Measurements from ENCODE around the gene FOSB.
"Not testable (repeated sequence)": the region's sequence is repeated elsewhere in the genome, so short reads cannot be mapped to it uniquely, and the experiment has no call there.

GRCh38 chr19:45510352-45510751 lies 42.6 kb downstream of the FOSB start:
- TF ChIP-seq POLR2A (IDR thresholded peaks at IDR 0.05; ENCODE audit: low read length); GATA1 (IDR thresholded peaks at IDR 0.05; ENCODE audit: low read depth, low read length): not testable (repeated sequence)
